GM21360 (cell line): ENCODE results near the gene CLIC3.

Experiments
- ATAC-seq: cut with Tn5 transposase; IDR thresholded peaks from one replicate; pipeline ENCODE4 v1.9.1; 2021; ENCODE audit warnings: mild to moderate bottlenecking, moderate library complexity; ENCODE audit not compliant: unreplicated experiment

CLIC3 gene

DNA sequence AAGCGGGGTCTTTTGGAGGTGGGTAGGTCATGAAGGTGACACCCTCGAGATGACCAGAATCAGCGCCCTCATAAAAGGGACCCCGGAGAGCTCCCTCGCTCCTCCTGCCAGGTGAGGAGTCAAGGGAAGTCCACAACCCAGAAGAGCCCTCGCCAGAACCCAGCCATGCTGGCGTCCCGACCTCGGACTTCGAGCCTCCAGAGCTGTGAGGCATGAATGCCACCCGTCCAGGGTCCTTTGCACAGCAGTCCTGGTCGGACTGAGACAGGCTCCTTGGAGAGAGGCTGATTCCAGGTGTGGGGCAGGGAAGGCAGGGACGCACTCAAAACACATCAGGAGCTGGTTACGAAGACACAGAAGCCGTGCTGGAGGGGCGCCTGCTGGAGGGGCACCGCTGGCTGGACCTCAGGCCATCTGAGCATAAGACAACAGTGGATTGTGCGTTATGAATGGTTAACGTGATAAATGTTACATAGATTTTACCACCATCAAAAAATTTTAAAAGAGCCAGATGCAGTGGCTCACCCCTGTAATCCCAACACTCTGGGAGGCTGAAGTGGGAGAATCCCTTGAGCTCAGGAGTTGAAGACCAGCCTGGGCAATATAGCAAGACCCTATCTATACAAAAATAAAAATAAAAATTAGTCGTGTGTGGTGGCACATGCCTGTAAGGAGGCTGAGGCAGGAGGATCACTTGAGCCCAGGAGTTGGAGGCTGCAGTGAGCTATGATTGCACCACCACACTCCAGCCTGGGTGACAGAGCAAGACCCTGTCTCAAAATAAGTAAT lies 5.7 kb upstream of the CLIC3 start:
- ATAC-seq: no peak

DNA sequence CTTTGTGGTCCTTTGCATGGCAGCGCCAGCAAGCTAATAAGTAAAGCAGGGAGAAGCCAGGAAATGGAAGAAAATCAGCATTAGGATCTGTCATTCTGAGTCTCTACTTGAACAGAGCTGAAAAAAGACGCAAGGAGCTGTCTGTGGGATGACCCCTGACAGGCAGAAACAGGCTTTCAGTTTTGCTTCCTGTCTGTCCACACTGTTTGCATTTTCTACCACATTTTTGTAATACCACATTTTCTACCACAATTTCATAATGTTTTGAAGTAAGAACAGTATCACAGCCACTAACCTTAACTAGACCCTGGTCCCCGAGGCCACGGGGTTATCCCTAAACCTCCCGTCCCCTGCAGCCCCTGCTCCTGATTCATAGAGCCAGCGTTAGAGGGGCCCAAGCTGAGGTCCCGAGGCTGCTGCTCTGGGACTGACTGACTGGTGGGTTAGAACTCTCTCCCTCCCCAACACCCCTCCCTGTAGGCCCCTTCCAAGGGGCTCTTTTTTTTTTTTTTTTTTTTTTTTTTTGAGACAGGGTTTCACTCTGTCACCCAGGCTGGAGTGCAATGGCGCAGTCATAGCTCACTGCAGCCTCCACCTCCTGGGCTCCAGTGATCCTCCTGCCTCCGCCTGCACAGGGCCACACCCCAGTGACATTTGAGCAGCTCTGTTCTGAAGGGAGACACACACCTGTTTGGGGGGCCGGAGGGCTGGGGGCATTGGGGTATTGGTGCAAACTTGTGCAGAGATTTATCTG lies 4.0 kb upstream of the CLIC3 start:
- ATAC-seq: no peak

DNA sequence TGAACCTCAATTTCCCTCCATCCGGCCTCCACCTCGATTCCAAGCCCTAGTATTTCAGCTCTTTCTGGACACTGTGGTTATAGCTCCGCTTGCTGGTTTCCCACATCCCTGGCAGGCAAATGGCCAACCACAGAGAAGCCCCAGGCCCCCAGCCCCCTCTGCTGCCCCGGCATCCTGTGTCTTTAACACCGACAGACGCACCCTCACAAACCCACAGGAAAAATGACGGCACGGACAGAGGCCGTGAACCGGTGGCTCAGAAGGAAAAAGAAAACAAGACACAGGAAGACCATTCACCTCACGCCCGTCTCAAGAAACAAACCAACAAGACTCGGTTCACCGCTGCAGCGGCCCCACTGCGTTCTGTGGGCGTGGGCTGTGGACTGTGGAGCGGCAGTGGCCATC lies 1.5 kb upstream of the CLIC3 start:
- ATAC-seq: no peak

GRCh38 chr9:136997371-136997770 lies 1.0 kb upstream of the CLIC3 start:
- no peak for ATAC-seq

GRCh38 chr9:136995772-136996311 lies 526 bp downstream of the CLIC3 start:
- no peak for ATAC-seq

GRCh38 chr9:136995362-136995761 lies 1.0 kb downstream of the CLIC3 start:
- ATAC-seq: no peak

DNA sequence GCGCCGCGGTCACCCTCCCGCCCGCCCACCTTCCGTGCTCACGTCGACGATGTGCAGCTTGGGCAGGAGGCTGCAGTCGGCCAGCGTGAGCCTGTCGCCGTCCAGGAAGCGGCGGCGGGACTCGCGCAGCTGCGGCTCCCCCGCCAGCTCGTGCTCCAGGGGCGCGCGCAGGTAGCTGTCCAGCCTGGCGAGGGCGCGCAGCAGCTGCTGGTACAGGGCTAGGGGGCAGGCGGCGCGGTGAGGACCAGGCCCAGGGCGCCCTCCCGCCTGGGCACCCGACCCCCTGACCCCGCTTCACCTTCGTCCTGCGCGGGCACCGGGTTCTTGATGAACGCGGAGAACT lies 1.5 kb downstream of the CLIC3 start:
- ATAC-seq: no peak

- ATAC-seq: no peak
Measured at GRCh38 chr9:136994180-136994887, 2.0 kb downstream of the CLIC3 start.

- no peak for ATAC-seq
Measured at GRCh38 chr9:136992819-136993369, 3.5 kb downstream of the CLIC3 start.

- peak; percentile 81 for ATAC-seq
Measured at GRCh38 chr9:136991993-136992818, 4.2 kb downstream of the CLIC3 start, which contains the start of gene PAXX. Gene PAXX (plus strand): TSS chr9:136992422. CDS start chr9:136992444, 22 bp downstream.

DNA sequence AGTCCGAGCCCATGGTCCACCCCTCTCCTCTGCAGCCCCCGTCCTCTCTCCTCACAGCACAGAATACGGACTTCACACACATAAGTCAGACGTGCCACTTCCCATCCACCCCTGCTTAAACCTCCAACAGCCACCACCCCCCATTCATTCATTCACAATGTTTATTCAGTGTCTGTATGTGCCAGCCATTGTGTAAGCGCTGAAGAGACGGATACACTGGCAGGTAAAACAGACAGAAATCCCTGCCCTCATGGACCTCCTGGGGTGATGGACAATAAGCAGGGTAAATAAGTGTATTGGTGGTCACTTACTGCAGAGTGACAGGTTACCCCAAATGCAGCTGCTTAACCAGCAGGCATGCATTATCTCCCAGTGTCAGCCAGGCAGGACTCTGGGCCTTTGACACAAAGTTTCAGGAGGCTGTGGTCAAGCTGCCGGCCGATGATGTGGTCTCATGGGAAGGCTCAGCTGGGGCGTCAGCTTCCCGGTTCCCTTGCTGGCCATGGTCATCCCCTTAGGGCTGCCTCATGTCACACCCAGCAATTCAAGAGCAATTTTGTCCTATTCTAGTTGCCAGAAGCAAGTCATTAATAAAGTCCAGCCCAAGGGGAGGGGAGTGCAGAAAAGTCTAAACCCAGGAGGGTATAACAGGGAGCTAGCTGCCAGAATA lies 6.0 kb downstream of the CLIC3 start:
- no peak for ATAC-seq

DNA sequence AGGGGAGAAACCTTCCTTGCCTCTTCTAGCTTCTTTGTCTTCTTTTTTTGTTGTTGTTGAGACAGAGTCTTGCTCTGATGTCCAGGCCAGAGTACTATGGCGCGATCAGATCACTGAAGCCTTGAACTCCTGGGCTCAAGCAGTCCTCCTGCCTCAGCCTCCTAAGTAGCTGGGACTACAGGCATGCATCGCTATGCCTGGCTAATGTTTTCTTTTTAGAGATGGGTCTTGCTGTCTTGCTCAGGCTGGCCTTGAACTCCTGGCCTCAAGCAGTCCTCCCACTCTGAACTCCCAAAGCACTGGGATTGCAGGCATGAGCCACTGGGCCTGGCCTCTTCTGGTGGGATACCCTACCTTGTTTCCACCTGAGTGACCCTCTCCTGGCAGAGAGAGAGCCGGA lies 7.5 kb downstream of the CLIC3 start:
- ATAC-seq: no peak

DNA sequence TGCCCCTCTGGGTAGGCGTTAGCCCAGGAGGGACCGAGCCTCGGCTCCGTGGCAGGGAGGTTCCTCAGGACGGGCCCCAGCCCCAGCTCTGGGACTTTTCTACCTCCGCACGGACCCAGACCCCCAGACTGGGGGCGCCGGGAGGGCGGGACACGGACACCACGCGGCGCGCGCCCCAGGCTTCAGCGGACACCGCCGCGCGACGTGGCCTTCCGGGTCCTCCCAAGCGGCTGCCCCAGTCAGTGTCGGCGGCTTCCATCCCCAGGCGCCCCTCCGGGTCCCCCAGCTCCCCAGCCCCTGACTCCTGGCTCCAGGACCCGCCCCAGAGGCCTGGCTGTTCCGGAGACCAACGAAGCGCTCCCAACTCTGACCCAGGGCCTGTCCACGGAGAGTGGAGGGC lies 10.5 kb downstream of the CLIC3 start:
- no peak for ATAC-seq

DNA sequence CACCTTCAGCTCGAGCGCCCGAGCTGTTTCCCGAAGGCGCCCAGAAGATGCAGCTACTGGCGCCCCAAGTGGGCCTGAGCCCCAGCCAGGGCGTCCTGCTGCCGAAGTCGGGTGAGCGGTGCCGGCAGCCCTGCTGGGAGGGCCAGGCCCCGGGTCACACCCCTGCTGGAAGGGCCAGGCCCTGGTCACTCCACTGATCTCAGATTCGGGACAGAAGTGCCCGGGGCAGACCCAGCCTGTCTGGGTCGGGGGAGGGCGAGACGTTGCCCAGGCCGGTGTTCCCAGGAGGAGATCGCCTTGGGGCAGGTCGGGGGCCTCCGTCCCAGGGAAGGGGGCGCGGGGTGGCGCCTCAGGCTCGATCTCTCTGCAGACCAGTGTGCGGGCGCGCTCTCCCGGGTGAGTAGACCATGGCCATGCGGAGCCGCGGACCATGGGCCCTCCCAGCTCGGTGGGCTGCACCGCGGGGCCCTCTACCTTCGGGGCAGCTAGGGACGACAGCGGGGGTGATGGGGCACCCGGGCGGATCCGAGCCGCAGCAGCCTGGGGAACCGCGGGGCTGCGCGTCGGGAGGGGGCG lies 11.3 kb downstream of the CLIC3 start:
- no peak for ATAC-seq

DNA sequence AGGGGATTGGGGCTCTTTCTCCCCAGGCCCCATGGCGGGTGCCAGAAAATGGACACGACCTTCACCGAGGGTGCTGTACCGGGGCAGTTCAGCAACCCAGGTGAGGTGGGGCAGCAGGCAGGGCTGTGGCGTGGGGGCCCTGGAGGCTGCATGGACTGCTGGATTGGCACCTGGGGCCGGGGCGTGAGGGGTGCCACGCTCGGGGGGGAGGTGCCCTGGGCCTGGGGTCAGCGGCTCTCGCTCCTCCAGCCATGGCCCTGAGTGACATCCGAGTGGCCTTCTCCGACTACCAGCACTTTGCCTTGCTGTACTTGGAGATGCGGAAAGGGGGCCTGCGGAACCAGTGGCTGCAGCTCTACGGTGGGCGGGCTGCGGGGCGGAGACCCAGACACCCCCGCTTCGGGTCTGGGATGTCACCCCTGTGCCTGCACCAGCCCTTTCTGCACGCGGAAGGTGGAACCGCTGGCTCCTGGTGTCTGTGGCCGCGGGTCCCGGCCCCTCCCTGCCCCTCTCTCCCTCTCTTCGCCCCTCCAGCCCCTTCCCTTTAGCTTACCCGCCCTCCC lies 11.8 kb downstream of the CLIC3 start:
- ATAC-seq: no peak

DNA sequence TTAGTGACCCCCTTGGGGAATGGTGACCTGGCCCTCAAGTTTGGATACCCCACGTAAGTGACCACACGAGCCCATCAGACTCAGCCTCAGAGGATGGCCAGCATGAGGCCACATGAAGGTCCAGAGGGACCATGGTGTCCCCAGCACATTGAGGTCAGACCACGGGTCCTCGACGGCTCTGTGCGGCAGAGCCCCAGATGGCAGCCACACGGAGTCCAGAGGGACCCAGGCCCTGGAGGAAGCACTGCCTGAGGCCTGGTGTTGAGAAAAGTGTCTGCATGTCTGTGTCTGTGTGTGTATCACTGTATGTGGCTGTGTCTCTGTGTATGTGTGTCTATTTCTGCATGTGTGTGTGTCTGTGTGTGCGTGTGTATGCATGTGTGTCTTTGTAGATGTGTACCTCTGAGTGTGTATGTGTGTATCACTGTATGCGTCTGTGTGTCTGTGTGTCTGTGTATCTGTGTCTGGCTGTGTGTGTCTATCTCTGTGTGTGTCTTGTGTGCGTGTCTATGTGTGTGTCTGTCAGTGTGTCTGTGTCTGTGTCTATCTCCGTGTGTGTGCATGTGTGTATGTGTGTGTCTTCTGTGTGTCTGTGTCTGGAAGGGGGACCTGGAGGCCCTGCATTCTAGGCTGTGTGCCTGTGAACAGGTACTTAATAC lies 12.6 kb downstream of the CLIC3 start:
- no peak for ATAC-seq

DNA sequence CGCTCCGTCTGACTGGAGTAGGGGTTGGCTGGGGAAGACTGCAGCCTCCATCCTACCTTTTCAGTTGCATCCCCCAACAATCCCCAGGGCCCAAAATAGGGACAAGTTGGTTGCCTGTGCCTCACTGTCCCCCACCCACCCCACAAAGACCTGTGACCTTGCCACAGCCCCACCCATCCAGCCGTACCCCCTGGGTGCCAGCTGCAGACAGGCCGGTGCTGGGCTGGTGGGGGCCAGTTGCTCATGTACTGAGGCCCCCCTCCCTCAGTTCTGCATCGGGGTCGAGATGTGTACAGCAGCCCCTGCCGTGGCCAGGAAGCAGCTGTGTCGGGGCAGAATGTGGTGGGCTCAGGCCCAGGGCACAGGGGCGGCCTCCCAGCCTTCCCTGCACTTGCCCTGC lies 13.2 kb downstream of the CLIC3 start:
- ATAC-seq: no peak

DNA sequence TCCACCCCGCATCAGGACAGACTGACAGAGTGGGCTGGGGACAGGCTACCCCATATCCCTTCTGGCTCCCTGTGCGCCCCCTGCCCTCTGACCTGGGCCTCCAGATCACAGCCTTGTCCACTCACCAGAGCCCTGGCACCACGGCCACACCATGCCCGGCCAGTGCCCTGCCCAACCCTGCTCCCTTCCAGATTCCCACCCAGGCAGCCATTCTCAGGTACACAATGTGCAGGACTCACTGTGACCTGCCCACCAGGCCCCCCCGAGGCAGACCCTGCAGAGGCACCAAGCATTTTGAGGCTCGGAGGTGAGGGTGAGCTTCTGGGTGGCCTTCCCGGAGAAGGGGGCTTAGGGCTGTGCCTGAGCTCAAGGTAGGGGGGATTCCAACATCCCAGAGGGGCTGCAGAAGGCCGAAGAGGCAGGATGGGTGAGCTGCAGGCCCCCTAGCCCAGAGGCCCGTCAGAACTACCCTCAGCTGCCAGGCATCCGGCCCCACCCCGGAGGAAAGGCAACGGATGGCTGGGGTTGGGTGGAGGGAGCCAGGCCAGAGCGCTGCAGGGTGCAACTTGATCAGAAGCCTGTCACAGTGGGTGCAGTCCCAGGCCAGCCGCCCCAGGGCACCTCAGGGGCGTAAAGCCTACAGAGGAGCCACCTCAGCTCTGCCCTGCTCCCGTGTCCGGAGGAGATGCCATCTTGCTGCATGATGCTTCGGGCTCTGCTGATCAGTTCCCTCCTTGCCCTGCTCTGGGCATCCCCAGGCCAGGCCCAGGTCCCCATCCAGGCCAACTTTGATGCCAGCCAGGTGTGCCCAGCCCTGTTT lies 13.9 kb downstream of the CLIC3 start, which contains the start of gene LCNL1:
Gene LCNL1 (plus strand): TSS at position 762 of the 820 bp plus-strand sequence. CDS start 594 bp downstream, outside the sequence.
- no peak for ATAC-seq
